Kidney (tissue), 14 donors: ENCODE results near the gene RPL36. TPM values are rescaled to one million over a fixed set of nuclear protein-coding genes. Genes with fewer than 3 reads are reported as not detected.

Experiments used
- DNase-seq, 5 donors: peaks; one replicate each; pipeline ENCODE4 v3.0.0-alpha.2; 2013 to 2020
- FAIRE-seq: peaks from 2 replicates; lab custom pipeline; 2012; peaks lifted over from hg19 to GRCh38; lab: Jason Lieb, UNC
- H3K27ac ChIP-seq, 2 donors: one replicate each; pipeline ENCODE4 v1.7.0; 2013; ENCODE audit warnings: low read depth in 2 of 2, low read length in 2 of 2, inconsistent platforms in 1 of 2
- H3K27me3 ChIP-seq: one replicate; pipeline ENCODE4 v1.7.1; 2013; ENCODE audit warnings: low read length, inconsistent platforms; ENCODE audit not compliant: control insufficient read depth, insufficient read depth
- H3K36me3 ChIP-seq, 3 donors: one replicate each; pipeline versions ENCODE4 v1.7.0 to v1.7.1; 2013; ENCODE audit warnings: low read length in 3 of 3, control low read depth in 1 of 3, inconsistent platforms in 1 of 3; ENCODE audit not compliant: insufficient read depth in 3 of 3, control insufficient read depth in 2 of 3
- H3K4me1 ChIP-seq, 3 donors: one replicate each; pipeline versions ENCODE4 v1.7.0 to v1.7.1; 2013; ENCODE audit warnings: low read length in 3 of 3, inconsistent platforms in 1 of 3, low read depth in 1 of 3; ENCODE audit not compliant: control insufficient read depth in 2 of 3, insufficient read depth in 2 of 3
- H3K4me3 ChIP-seq, 3 donors: one replicate each; pipeline versions ENCODE4 v1.7.0 to v1.8.1; 2013; ENCODE audit warnings: low read length in 3 of 3, control low read depth in 1 of 3, inconsistent platforms in 1 of 3
- H3K9ac ChIP-seq, 3 donors: one replicate each; pipeline versions ENCODE4 v1.7.0 to v1.7.1; 2013; ENCODE audit warnings: low read length in 3 of 3, control low read depth in 1 of 3, inconsistent platforms in 1 of 3
- H3K9me3 ChIP-seq, 3 donors: one replicate each; pipeline versions ENCODE4 v1.7.0 to v1.7.1; 2013; ENCODE audit warnings: low read length in 3 of 3, control low read depth in 1 of 3, inconsistent platforms in 1 of 3; ENCODE audit not compliant: control insufficient read depth in 2 of 3, insufficient read depth in 1 of 3
- intact Hi-C: fragments of 100-400 bp; cut with DNase I; formaldehyde crosslinking; loops from one replicate; pipeline ENCODE4 v1.11.1; 2022
- polyA plus RNA-seq: library from polyadenylated mRNA; stranded (reverse); fragments of 350-450 nt; fragmentation: Illumina TruSeq; extraction: RNeasy Lipid Tissue Mini Kit (QIAGEN cat#74804); gene quantifications from one replicate; pipeline ENCODE4 v1.2.3, GENCODE V29; 2014; ENCODE audit warnings: low read depth, low replicate concordance; ENCODE audit not compliant: insufficient read depth
- total RNA-seq: library from RNA; stranded (reverse); fragmentation: NEBNext Ultra II Directional; extraction: Animal tissue kit (Norgen Biotek cat#: 25700); gene quantifications from one replicate; pipeline ENCODE4 v1.2.1, GENCODE V29; 2021
- TF ChIP-seq, protein P1 (sequence below): IDR thresholded peaks from 3 replicates; pipeline ENCODE4 v1.5.1; 2012; ENCODE audit warnings: mild to moderate bottlenecking, moderate library complexity, borderline replicate concordance; ENCODE audit not compliant: insufficient read depth; ENCODE audit errors: extremely low read depth
- donor health status: control.
- donor health status: control.
- donor health status: control.
- donor health status: control.
- donor health status: control.
- donor health status: DM: yes; HTN: yes; CAD: no.
- donor health status: Normal renal cell carcinoma (clear cell type).

RPL36 gene
- total and polyA plus RNA-seq, 2 donors from 2014 or later, result 564 to 1,593 TPM

DNA sequence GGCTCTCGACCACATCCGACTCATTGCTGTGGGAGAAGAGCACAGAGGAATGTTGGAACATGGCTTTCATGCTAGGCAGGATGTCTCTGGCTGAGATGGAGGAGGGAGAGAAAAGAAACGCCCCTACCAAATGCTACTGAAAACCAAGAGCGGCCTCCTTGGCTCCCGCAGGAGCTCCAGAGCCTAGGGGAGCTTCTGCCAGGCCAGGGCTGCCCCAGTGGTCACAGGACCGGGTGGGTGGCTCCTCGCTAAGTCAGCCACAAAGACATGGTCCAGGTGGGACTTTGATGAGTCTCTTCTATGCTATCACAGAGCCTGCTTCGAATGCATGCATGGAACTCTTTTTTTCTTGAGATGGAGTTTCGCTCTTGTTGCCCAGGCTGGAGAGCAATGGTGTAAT, 23.1 kb downstream of the RPL36 start:
- DNase-seq, result no peak
- intact Hi-C loops, result no loop called here
- Histone ChIP-seq H3K4me3 (no peak overlapping the region), H3K27ac (no peak overlapping the region), H3K4me1 (peaks cover 0 to 3% (median 0%) of the 10 kb centered on the region in 3 donors), H3K36me3 (peaks cover 0 to 31% (median 11%) of the 10 kb centered on the region in 3 donors), H3K9ac (no peak overlapping the region), H3K9me3 (no peaks in the 10 kb centered on the region), H3K27me3 (no peaks in the 10 kb centered on the region)
- TF ChIP-seq, protein P1, sequence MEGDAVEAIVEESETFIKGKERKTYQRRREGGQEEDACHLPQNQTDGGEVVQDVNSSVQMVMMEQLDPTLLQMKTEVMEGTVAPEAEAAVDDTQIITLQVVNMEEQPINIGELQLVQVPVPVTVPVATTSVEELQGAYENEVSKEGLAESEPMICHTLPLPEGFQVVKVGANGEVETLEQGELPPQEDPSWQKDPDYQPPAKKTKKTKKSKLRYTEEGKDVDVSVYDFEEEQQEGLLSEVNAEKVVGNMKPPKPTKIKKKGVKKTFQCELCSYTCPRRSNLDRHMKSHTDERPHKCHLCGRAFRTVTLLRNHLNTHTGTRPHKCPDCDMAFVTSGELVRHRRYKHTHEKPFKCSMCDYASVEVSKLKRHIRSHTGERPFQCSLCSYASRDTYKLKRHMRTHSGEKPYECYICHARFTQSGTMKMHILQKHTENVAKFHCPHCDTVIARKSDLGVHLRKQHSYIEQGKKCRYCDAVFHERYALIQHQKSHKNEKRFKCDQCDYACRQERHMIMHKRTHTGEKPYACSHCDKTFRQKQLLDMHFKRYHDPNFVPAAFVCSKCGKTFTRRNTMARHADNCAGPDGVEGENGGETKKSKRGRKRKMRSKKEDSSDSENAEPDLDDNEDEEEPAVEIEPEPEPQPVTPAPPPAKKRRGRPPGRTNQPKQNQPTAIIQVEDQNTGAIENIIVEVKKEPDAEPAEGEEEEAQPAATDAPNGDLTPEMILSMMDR, result no peak
- no peak for FAIRE-seq

DNA sequence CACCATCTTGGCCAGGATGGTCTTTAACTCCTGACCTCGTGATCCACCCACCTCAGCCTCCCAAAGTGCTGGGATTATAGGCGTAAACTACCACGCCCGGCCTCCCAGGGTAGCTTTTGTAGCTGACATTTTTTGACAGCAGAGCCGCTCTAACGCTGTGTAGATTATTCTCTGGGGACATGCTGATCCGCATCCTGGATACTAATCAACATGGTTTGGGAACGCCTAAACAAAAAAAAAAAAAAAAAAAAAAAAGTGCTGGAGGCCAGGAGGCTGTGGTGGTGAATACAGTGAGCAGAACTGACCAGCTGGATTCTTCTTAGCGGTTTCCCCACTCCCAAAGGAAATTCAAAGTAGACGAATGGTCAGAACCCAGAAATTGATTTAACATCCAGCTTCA, 24.7 kb downstream of the RPL36 start:
- H3K36me3 ChIP-seq, result peaks cover 0 to 31% (median 11%) of the 10 kb centered on the region in 3 donors
- FAIRE-seq, result no peak
- no peak overlapping the region for H3K4me3 ChIP-seq
- no peak for DNase-seq
- no peak overlapping the region for H3K9ac ChIP-seq
- peaks cover 0 to 14% (median 4%) of the 10 kb centered on the region in 3 donors for H3K4me1 ChIP-seq
- H3K9me3 ChIP-seq, result no peaks in the 10 kb centered on the region
- intact Hi-C loops, result no loop called here
- H3K27me3 ChIP-seq, result no peaks in the 10 kb centered on the region
- H3K27ac ChIP-seq, result no peak overlapping the region
- TF ChIP-seq, protein P1, result no peak

DNA sequence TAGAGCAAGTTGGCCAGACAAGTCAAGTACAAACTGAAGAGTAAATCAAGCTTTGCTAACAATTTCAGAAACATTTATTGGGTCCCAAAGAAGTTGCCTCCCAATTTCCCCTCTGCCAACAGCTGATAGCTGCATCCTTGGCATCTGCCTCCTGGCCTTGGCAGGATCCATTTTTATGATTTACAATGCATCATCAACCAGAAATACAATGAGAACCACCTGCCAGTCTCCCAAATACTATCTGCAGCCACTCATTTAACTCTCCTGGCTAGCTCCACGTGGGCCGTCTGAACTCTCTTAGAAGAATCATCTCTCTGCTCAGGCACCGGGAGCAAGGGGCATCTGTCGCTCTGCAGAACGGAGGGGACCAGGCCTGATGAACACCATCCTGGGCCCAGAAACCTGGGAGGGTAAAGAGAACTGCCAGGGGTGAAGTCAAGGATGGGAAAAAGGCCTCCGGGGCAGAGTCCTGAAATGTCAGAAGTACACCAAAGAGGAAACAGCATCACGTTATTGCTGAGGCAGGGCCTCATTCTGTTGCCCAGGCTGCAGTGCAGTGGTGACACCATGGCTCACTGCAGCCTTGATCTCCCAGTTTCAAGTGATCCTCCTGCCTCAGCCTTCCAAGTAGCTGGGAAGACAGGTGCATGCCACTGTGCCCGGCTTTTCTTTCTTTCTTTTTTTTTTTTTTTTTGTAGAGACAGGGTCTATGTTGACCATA, 27.3 kb downstream of the RPL36 start:
- Histone ChIP-seq H3K36me3 (peaks cover 0 to 16% (median 5%) of the 10 kb centered on the region in 3 donors), H3K9ac (no peak overlapping the region), H3K4me1 (peaks cover 0 to 17% (median 4%) of the 10 kb centered on the region in 3 donors), H3K9me3 (no peaks in the 10 kb centered on the region), H3K4me3 (no peak overlapping the region), H3K27ac (no peak overlapping the region), H3K27me3 (no peaks in the 10 kb centered on the region)
- DNase-seq (peak in 1 of 5 donors; percentile 37), FAIRE-seq (no peak)
- TF ChIP-seq, protein P1, result no peak
- intact Hi-C loops, result no loop called here
